Ovary (tissue), 9 donors: ENCODE measurements around the gene GBP5. TPM values are rescaled to one million over a fixed set of nuclear protein-coding genes. Genes with fewer than 3 reads are reported as not detected.
A peak's percentile ranks its signal among the peaks of the same experiment; 100 is the strongest.

Experiments
- DNase-seq, 5 donors: peaks; one replicate each; pipeline ENCODE4 v3.0.0-alpha.2; 2019 to 2020
- H3K27ac ChIP-seq, 2 donors: fragments of 200-600 bp; one replicate each; pipeline versions ENCODE4 v1.5.1 to v1.8.0; 2019 to 2022
- H3K27me3 ChIP-seq: fragments of 200-600 bp; one replicate; pipeline ENCODE4 v1.8.0; 2022
- H3K36me3 ChIP-seq: fragments of 200-600 bp; sonication (generic); one replicate; pipeline ENCODE4 v1.5.1; 2019
- H3K4me1 ChIP-seq: one replicate; pipeline ENCODE4 v1.8.1; 2013; ENCODE audit warnings: mild to moderate bottlenecking, moderate library complexity; ENCODE audit not compliant: insufficient read depth
- H3K4me3 ChIP-seq: fragments of 200-600 bp; sonication (generic); one replicate; pipeline ENCODE4 v1.5.1; 2017
- H3K9me3 ChIP-seq, 2 donors: fragments of 200-600 bp in 1 of 2; sonication (generic) in 1 of 2; one replicate each; pipeline versions ENCODE4 v1.5.1 to v1.8.1; 2013 to 2019; ENCODE audit warnings: mild to moderate bottlenecking in 1 of 2, moderate library complexity in 1 of 2
- EP300 ChIP-seq: sonication (generic); formaldehyde crosslinking; IDR thresholded peaks from one replicate; pipeline ENCODE4 v1.6.1; 2017; ENCODE audit warnings: antibody characterized with exemption
- POLR2A ChIP-seq: fragments of 450-650 bp; IDR thresholded peaks from one replicate; pipeline ENCODE4 v1.6.1; 2017; ENCODE audit warnings: antibody characterized with exemption, mild to moderate bottlenecking, moderate library complexity
- WGBS, 3 donors: extraction: QIAGEN DNeasy Blood & Tissue Kit in 1 of 3; methylation state at CpG; one replicate each; pipeline versions ENCODE4 v1.1.5 to v1.1.7; 2013 to 2017; 5-methylcytosine and 5-hydroxymethylcytosine counted together
- intact Hi-C, 4 donors: fragments of 100-400 bp; cut with DNase I; formaldehyde crosslinking; loops; one replicate each; pipeline versions ENCODE4 v1.11.0 to v1.15.1; 2022 to 2023
- polyA plus RNA-seq, 2 donors: library from polyadenylated mRNA; stranded (reverse); fragments of 200-250 nt in 1 of 2; fragments of 350-450 nt in 1 of 2; fragmentation: Illumina TruSeq in 1 of 2; extraction: RNeasy Lipid Tissue Mini Kit (QIAGEN cat#74804) in 1 of 2; gene quantifications; one replicate each; pipeline ENCODE4 v1.2.3, GENCODE V29; 2013 to 2014
- total RNA-seq, 7 donors: library from RNA; depleted of rRNA in 2 of 7; stranded (reverse); fragments of >200 nt in 2 of 7; fragmentation: NEBNext Ultra II Directional in 3 of 7; extraction: Animal tissue kit (Norgen Biotek cat#: 25700) in 3 of 7; gene quantifications; one replicate each; pipeline versions ENCODE4 v1.1.0 to v1.2.4, GENCODE V29; 2016 to 2023
- TF ChIP-seq, protein P1 (sequence below), 3 donors: fragments of 450-650 bp in 2 of 3; fragments of 200-600 bp in 1 of 3; IDR thresholded peaks; one replicate each; pipeline versions ENCODE4 v1.5.1 to v1.8.0; 2016 to 2022; ENCODE audit warnings: antibody characterized with exemption in 3 of 3, mild to moderate bottlenecking in 1 of 3
- donor health status: DM: no; HTN: no; CAD: no; lungs with moderate emphysema.
- donor health status: DM: no; HTN: no; CAD: no.
- donor health status: Bipolar disorder and iron deficiency.
- donor health status: DM: yes; HTN: yes; CAD: no.
- donor health status: DM: no; HTN: no; CAD: no.
- donor health status: DM: yes; HTN: yes; CAD: no.

The GBP5 gene
- total and polyA plus RNA-seq, 9 donors: 0.77 to 8.6 (median 1.4) TPM

DNA sequence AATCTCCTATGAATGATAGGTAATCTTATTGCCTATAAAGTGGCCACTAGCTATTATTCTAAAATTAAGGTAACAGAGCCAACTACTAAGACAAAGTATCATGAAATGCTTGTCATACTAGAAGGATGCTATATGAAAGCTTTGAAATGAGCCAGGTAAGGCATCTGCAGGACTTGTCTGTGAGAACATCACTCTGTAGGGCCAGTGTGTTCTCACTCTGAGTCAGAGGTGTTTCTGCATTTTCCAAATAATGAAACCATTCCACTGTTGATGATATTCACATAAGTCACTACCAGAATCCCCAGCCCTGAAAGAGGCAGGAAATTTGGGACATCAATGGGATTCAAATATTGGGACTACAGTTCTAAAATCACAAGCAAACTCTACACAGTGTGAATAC lies 25.8 kb upstream of the GBP5 start:
- intact Hi-C loops: loop anchor here in 1 of 4 donors (5.0 kb wide), 1 partner anchor 976 kb away; no protein-coding TSS in a partner anchor
- H3K4me3 ChIP-seq: no peak overlapping the region
- H3K27ac ChIP-seq: no peak overlapping the region
- H3K4me1 ChIP-seq: no peaks in the 10 kb centered on the region
- TF ChIP-seq EP300 (no peak), POLR2A (no peak)
- no peak for DNase-seq
- H3K36me3 ChIP-seq: no peaks in the 10 kb centered on the region
- no peaks in the 10 kb centered on the region for H3K27me3 ChIP-seq
- no peaks in the 10 kb centered on the region for H3K9me3 ChIP-seq

DNA sequence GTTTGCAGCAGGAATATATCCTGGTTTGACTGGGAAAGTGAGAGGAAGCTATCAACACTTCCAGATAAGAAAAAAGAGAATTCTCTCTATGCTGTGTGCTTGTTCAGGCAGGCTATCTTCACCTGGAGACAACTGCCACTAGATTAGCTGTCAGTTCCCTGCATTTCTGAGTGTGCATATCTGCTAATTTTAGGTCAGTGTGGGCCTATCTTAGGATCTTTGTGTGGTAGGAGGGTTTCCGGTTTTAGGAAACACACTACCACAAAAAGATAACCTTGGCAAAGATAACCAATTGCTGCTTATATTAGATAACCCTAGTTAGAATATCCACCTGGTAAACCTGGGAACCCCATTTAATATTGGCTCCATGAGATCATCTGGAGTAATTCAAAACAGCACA lies 22.5 kb upstream of the GBP5 start:
- intact Hi-C loops: loop anchor here in 1 of 4 donors (5.0 kb wide), 1 partner anchor 973 kb away; no protein-coding TSS in a partner anchor
- WGBS, 3 donors: 17 to 54% (median 24%) methylated on average over 1 of the region's 1 CpG
- no peak overlapping the region for H3K4me3 ChIP-seq
- H3K36me3 ChIP-seq: no peaks in the 10 kb centered on the region
- no peaks in the 10 kb centered on the region for H3K4me1 ChIP-seq
- DNase-seq: no peak
- TF ChIP-seq, protein P1, sequence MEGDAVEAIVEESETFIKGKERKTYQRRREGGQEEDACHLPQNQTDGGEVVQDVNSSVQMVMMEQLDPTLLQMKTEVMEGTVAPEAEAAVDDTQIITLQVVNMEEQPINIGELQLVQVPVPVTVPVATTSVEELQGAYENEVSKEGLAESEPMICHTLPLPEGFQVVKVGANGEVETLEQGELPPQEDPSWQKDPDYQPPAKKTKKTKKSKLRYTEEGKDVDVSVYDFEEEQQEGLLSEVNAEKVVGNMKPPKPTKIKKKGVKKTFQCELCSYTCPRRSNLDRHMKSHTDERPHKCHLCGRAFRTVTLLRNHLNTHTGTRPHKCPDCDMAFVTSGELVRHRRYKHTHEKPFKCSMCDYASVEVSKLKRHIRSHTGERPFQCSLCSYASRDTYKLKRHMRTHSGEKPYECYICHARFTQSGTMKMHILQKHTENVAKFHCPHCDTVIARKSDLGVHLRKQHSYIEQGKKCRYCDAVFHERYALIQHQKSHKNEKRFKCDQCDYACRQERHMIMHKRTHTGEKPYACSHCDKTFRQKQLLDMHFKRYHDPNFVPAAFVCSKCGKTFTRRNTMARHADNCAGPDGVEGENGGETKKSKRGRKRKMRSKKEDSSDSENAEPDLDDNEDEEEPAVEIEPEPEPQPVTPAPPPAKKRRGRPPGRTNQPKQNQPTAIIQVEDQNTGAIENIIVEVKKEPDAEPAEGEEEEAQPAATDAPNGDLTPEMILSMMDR (IDR thresholded peaks at IDR 0.05): no peak
- TF ChIP-seq POLR2A (no peak), EP300 (no peak)
- H3K9me3 ChIP-seq: no peaks in the 10 kb centered on the region
- H3K27ac ChIP-seq: no peak overlapping the region
- no peaks in the 10 kb centered on the region for H3K27me3 ChIP-seq

DNA sequence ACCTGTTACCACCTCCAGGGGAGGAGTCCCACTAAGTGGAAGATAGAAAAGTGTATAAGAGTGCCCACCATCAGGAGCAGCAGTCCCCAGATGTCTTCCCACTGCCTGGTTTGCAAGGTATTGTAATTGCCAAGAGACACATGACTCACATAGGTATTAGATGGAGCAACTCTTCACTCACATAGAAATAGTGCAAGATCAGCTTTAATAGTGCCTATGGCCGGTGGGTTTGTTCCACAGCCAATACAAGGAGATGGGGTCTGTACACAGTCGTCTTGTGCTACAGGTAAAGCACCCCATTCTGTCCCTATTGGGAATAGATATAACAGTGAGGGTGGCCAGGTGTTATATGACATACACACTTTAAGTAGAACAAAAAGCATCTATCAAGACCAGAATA lies 18.6 kb upstream of the GBP5 start:
- 93 to 98% (median 93%) methylated on average over 2 of the region's 2 CpGs for WGBS, 3 donors
- no peaks in the 10 kb centered on the region for H3K4me1 ChIP-seq
- no peaks in the 10 kb centered on the region for H3K36me3 ChIP-seq

DNA sequence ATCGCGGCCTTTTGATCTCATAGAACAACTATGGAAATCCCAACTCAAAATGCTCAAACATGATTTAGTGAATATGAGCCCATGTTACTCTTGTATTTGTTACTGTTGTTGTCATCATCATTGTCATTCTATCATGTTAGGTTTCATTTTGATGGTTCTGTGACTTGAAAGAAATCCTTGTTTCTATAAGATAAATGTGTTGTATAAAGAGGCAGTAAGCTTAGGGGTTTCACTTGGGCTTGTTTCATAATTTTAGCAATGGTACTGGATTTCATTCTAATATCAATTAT lies 15.3 kb upstream of the GBP5 start:
- H3K27ac ChIP-seq: no peak overlapping the region
- intact Hi-C loops: no loop called here

More for the DNA sequence above, 18.6 kb upstream of the GBP5 start:
- TF ChIP-seq EP300 (no peak), POLR2A (no peak)
- TF ChIP-seq, protein P1 (IDR thresholded peaks at IDR 0.05): no peak
- no peak overlapping the region for H3K4me3 ChIP-seq
- DNase-seq: no peak
- H3K9me3 ChIP-seq: no peaks in the 10 kb centered on the region
- H3K27ac ChIP-seq: no peak overlapping the region
- H3K27me3 ChIP-seq: no peaks in the 10 kb centered on the region
- intact Hi-C loops: no loop called here

DNA sequence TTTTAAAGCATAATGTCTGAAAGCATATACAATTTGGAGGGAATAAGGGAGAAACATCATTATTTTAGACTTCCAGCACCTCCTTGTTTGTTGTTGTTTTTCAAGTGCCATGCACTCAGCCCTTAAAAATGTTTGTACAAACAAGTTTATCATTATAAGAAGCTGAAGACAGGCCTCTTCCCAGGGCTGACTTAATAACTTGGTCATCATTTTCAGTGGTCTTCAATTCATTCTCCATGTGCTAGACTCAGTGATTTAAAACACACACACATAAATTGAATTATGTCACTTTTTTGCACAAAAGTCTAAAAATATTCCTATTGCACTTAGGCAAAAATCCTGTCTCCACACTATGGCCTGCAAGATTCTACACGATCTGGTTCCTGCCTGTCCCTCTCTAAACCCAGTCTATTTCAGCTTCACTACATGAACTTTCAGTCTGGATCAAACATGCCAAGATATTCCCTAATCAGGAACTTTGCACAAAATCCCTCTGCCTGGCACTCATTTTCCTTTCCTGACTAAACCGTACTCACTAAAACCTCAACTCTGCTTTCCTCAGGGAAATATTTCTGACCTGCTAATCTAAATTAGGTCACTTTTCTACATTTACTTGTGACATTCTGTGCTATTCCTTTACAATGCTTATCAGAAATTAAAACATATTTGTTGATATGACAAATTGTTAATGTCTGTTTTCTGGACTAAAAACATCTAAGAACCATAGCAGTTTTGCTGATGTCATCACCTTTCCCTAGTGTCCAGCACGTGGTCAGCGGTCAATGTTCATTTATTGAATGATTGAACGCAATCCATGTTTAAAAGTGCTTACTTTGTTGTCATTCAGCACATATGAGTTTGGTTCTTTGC lies 14.8 kb upstream of the GBP5 start:
- WGBS, 3 donors: 47 to 58% (median 53%) methylated on average over 5 of the region's 5 CpGs
- Histone ChIP-seq H3K36me3 (no peaks in the 10 kb centered on the region), H3K4me1 (no peaks in the 10 kb centered on the region), H3K4me3 (no peak overlapping the region), H3K27ac (peak overlapping the region in 1 of 2 donors; percentile 5), H3K9me3 (no peaks in the 10 kb centered on the region), H3K27me3 (no peaks in the 10 kb centered on the region)
- intact Hi-C loops: no loop called here
- no peak for TF ChIP-seq POLR2A
- TF ChIP-seq EP300: no peak
- TF ChIP-seq, protein P1 (IDR thresholded peaks at IDR 0.05): no peak
- DNase-seq: no peak

More for the DNA sequence above, 15.3 kb upstream of the GBP5 start:
- WGBS, 3 donors: 94 to 98% (median 96%) methylated on average over 2 of the region's 2 CpGs
- no peak overlapping the region for H3K4me3 ChIP-seq
- H3K4me1 ChIP-seq: no peaks in the 10 kb centered on the region
- H3K27me3 ChIP-seq: no peaks in the 10 kb centered on the region
- no peak for TF ChIP-seq POLR2A
- TF ChIP-seq, protein P1 (IDR thresholded peaks at IDR 0.05): no peak
- DNase-seq: no peak
- no peaks in the 10 kb centered on the region for H3K36me3 ChIP-seq
- H3K9me3 ChIP-seq: no peaks in the 10 kb centered on the region
